GM18502 (cell line): ENCODE data around the gene ADH7.

Source experiments
- ATAC-seq: cut with Tn5 transposase; IDR thresholded peaks from one replicate; pipeline ENCODE4 v1.9.1; 2021; ENCODE audit warnings: mild to moderate bottlenecking; ENCODE audit not compliant: unreplicated experiment, poor library complexity

The ADH7 gene

DNA sequence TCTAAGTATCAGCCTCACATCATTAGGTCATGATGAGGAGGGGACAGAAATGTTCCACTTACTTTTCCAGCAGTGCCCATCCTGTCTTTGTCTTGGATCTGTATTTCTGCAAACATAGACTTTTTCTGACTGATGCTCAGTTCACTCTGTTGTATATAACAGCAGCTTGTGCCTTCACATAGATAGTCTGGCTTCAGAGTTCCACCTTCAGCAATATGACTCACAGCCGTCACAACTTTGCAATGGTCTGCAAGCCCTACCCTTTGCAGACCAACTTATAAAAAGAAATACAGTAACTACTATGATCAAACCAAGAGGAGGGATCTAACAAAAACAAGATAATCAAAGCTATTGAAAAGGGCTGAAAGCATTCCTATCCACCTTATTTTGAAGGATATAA lies at the start of gene ADH7:
Gene ADH7, minus strand, starts transcription at position 189 of the 400 bp plus-strand sequence. Its CDS starts 109 bp downstream, at position 80.
- no peak for ATAC-seq

GRCh38 chr4:99483636-99484035 lies 48.5 kb upstream of the ADH7 start:
- no peak for ATAC-seq

DNA sequence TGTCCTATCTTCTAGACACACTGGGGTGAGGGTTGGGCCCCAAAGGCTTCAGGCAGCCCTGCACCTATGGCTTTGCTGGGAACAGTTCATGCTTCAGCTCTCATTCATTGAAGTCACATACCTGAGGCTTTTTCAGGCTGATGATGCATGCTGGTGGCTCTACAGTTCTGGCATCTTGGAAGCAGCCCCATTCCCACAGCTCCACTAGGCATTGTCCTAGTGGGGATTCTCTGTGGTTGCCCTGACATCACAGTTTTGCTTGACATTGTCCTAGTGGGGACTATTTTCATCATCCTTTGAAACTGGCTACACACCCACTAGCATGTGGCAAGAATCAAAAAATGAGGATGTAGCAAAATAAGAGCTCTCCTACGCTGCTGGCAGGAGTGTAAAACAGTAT lies 38.0 kb upstream of the ADH7 start:
- ATAC-seq, result no peak

GRCh38 chr4:99471896-99472295 lies 36.8 kb upstream of the ADH7 start:
- ATAC-seq, result no peak

DNA sequence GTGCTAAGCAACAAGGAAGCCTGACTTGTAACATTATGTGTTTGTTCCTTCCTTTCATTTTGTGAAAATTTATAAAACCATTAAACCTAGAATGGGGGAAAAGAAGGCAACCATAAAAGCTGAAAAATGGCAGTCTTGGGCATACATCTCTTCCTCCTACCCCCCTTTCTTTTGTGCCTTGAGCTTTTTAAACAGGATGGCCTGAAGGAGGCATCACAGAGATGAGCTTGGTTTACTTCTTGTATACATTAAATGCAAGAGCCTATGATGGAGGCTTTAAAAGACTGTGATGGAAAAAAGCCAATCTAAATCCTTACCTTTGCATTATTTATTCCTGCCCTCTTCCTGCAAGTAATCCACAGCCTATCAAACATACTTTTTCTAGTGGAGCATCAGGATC lies 36.2 kb upstream of the ADH7 start:
- no peak for ATAC-seq

DNA sequence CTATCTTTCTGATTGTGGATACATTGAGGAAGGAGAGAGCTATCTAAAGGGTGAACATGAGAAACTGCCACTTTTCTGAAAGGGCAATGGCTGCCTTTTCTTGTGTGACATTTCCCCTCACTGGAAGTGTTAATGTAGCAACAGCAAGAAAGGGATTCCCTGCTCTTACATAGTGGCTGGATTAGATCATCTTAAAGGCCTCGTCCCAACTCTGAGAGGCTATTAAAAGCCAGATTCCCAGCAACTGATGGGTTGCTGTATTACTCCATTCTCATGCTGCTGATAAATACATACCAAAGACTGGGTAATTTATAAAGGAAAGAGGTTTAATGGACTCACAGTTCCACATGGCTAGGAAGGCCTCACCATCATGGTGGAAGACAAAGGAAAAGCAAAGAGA lies 33.7 kb upstream of the ADH7 start:
- no peak for ATAC-seq

DNA sequence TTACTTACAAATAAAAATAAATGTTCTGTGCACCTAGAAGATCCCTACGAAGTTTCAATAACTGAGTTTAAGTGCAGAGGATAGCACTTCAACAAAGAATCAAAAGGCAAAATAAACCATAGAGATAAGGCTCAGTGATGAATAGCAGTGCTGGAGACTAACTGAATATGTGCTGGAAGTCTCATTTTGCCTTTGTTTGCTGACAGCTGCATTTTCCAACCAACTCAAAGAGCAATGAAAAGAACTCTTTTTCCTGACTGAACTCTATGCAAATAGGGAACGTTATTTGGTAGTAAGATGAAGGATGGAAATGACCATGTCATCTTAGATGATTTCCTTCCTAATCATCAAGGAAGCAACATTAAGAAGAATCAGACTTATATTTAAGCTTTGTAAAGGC lies 32.7 kb upstream of the ADH7 start:
- no peak for ATAC-seq

GRCh38 chr4:99463566-99463965 lies 28.4 kb upstream of the ADH7 start:
- no peak for ATAC-seq

DNA sequence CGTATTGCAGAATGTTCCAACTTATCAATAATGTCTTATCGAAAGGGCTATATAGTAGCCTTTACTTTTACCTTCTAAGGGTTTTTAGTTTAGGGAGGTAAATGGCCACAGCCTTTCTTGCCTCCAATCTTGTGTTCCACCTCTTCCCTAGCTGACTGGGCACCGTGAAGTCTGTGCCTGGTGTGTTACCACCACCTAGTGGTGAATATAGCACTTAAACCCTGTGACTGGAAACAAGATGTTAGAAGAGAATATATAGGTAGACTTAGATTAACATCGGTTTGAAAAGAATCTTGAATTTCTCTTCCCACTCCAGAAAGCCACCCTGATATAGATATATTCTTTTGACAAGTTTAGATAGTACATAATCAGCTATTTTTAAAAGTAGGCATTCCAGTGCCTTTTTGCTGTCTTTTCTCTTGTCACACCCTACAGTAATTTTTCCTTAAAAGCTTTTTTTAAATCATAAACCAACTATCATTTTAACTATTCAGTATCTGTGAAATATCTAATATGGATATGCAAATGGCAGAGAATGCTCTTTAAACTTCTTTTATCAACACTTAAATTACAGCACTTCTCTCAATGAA lies 27.8 kb upstream of the ADH7 start:
- ATAC-seq, result peak; percentile 96

- ATAC-seq, result no peak
Measured at GRCh38 chr4:99461623-99462401, 26.7 kb upstream of the ADH7 start.

- no peak for ATAC-seq
Measured at GRCh38 chr4:99459546-99460042, 24.5 kb upstream of the ADH7 start.

GRCh38 chr4:99458911-99459447 lies 23.8 kb upstream of the ADH7 start:
- no peak for ATAC-seq

DNA sequence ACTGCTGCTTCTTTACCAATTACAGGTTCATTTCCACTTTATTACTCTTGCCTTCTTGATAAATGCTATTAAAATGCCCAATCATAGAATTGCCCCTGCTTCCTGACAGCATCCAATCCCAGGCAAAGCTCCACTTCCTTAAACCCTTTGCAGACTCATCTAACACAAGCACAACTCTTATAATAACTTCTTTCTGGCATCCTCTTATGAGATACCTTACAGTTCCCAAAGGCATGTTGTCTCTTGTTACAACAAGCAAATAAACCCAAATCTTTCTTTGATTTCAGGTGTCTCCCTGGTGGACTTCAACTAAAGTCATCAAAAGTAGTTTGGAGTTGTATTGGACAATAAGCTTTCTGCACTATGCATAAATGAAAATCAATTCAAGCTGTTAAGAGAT lies 22.5 kb upstream of the ADH7 start:
- no peak for ATAC-seq

DNA sequence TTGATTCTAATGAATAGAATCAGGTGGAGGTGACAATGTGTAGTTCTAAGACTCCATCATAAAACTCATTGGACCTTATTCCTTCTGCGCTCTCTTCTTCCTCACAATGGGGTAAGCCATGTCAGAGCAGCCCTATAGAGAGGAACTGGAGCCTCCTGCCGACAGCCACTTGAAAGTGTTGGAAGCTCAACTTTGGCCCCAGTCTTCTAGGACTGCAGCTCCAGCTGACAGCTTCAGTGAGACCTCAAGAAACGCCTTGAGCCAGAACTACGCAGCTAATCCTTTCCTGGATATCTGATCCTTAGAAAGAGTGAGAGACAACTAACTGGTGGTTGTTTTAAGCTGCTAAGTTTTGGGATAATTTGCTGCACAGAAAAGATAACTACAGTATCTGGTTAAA lies 22.1 kb upstream of the ADH7 start:
- no peak for ATAC-seq

GRCh38 chr4:99447513-99447912 lies 12.4 kb upstream of the ADH7 start:
- peak; percentile 32 for ATAC-seq

DNA sequence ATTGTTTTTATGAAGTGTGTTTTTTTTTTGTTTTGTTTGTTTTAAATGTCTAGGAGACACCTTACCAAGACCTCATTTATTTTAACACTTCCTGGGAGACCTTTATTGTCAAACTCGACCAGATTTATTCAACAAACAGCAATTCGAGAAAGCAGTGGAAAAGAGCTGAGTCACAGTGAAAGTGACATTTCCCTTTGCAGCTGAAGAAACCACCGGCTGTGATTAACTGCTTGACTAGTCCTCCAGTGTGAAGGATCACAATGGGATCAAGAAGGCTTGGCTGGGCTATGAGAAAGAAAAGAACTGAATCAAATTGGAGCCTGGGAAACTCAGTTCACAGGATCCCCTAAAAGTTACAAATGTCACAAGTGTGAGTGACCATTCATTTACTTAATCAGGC lies 11.9 kb upstream of the ADH7 start:
- ATAC-seq, result peak; percentile 96

DNA sequence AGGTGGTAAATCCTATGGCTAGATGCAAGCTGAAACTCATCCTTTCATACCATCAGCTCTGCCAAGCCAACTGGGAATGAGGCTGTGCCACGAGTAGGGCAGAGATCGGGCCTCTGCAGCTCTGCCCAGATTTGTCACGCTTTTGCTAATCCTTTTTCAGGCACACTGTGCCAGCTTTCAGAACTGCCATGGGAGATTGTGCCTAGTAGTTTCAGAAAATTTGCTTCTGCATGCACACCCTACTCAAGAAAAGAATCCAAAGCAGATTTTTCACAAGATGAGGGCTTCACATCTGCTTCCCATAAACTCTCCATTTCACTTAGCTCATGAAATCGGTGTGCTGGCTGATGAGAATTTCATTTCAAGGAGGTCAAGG lies 3.3 kb upstream of the ADH7 start:
- no peak for ATAC-seq

- ATAC-seq, result no peak
Measured at GRCh38 chr4:99437723-99438404, 2.7 kb upstream of the ADH7 start.

DNA sequence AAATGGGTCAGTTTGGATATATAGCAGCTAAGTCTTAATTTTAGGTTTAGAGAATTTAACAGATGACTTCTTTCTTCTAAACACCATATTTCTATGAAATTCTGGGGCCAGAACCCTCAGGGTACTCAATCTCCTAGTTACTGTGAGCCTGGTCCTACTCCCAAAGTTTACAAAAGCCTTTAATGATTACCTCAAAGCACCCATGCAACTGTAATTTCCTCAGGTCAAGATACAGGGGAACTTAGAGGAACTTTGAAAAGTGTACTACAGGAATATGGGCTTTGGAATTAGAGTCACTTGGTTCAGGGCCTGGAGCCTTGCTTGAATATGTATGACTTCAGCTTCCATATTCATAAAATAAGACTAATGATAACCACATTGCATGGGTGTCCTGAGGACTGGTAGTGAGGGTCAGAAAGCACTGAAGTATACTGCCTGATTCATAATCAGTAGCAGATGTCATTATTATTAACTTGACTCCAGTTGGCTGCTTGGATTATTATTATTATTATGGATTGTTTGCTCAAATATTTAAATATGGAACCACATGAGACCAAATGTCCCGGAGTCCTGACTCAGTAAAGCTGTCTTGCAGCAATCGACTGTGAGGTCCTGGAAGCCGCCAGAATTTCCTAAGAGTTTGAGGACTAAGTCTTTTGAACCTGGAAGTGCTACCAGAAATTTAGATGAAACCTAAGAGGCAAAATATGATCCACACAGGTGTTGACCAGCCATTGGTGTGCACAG lies 2.0 kb upstream of the ADH7 start:
- no peak for ATAC-seq

GRCh38 chr4:99436462-99436861 lies 1.3 kb upstream of the ADH7 start:
- ATAC-seq, result no peak
